Skeletal muscle satellite cell (primary cell): Measurements from ENCODE around the gene WAPL.

Experiments used
- H3K27me3 ChIP-seq: 2 replicates; pipeline ENCODE4 v1.7.0; 2013; ENCODE audit warnings: low read length; ENCODE audit not compliant: control insufficient read depth, insufficient read depth
- H3K36me3 ChIP-seq: 2 replicates; pipeline ENCODE4 v1.7.0; 2013; ENCODE audit warnings: mild to moderate bottlenecking, control low read depth, low read length; ENCODE audit not compliant: insufficient read depth
- H3K4me1 ChIP-seq: 2 replicates; pipeline ENCODE4 v1.7.0; 2013; ENCODE audit warnings: low read length; ENCODE audit not compliant: control insufficient read depth, insufficient read depth
- H3K4me2 ChIP-seq: 2 replicates; pipeline ENCODE4 v1.7.0; 2013; ENCODE audit warnings: mild to moderate bottlenecking, low read length
- H3K4me3 ChIP-seq: 2 replicates; pipeline ENCODE4 v1.7.0; 2013; ENCODE audit warnings: low read length
- H3K9ac ChIP-seq: 2 replicates; pipeline ENCODE4 v1.7.0; 2013; ENCODE audit warnings: mild to moderate bottlenecking, low read depth, low read length, moderate library complexity
- H3K9me3 ChIP-seq: replicated peaks from 2 replicates; pipeline ENCODE4 v1.7.0; 2013; ENCODE audit warnings: mild to moderate bottlenecking, control low read depth, low read length

The WAPL gene

DNA sequence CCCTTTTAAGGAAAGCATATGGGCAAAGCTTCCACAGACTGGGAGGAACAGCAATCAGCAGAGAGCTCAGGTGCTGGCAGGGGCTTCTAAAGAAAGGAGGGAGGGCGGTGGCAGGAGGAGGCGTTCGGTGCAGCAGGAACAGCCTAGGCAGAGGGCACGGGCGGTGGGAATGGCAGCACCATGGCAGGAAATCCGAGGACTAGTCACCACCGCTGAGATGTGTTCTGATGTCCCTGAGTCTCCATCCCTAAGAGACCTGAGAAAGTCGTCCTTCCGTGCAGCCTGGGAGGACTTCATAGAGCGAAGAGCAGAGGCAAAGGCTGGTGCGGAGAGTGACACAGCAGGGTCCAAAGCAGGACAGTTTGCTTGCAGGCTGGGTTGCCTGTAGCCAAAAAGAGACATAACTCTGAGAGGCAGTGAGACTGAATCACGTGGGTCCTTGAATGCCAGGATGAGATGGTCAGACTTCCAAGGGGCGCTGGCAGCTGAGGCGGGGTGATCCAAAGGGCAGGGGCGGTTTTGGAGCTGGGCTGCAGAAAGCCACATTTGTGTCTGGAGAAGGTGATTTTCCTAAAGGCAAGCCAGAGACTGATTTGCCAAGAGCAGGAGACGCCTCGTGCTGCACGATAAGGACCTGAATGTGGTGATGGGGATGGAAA is 119.2 kb downstream of the WAPL start:
- no peak overlapping the region for H3K9ac ChIP-seq
- H3K9me3 ChIP-seq = no peaks in the 10 kb centered on the region
- H3K4me1 ChIP-seq = peaks cover 29% of the 10 kb centered on the region
- peak overlapping the region; percentile 98 for H3K4me2 ChIP-seq
- H3K36me3 ChIP-seq = no peaks in the 10 kb centered on the region
- peak overlapping the region; percentile 47 for H3K4me3 ChIP-seq
- peaks cover 6% of the 10 kb centered on the region for H3K27me3 ChIP-seq

DNA sequence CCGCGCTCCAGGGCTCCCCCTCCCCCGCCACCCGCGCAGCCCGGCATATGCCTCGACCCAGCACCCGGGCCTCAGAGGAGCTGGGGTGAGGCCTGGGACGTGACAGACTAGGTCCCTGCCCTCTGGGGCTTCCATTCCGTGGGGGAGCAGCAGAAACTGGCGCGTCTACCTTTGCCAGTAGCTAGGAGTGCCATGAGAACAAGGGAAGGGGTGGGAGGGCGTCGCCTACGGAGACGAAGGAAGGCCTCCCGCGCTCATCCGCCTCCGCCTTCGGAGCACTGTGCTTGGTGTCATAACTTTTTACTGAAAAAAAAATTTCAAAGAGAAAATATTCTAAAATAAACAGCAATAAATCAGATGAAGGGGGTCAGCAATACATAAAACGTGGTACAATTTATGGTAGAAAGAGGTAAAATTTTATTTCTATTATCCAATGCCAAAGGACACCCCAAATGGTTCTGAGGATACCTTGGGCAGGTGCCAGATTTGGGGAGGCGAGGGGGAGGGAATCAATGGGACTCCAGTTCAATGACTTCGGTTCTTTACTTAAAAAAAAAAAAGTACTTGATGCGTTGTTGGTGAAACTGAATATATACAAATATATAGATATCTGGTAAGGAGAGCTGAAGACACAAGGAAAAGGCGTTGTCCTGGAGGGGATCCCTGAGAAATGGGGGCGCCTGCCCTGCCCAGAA is 119.9 kb downstream of the WAPL start:
- Histone ChIP-seq H3K27me3 (peaks cover 12% of the 10 kb centered on the region), H3K36me3 (no peaks in the 10 kb centered on the region), H3K4me2 (peak overlapping the region; percentile 98), H3K9ac (peak overlapping the region; percentile 80), H3K4me1 (peaks cover 29% of the 10 kb centered on the region), H3K4me3 (peak overlapping the region; percentile 91), H3K9me3 (no peaks in the 10 kb centered on the region)

DNA sequence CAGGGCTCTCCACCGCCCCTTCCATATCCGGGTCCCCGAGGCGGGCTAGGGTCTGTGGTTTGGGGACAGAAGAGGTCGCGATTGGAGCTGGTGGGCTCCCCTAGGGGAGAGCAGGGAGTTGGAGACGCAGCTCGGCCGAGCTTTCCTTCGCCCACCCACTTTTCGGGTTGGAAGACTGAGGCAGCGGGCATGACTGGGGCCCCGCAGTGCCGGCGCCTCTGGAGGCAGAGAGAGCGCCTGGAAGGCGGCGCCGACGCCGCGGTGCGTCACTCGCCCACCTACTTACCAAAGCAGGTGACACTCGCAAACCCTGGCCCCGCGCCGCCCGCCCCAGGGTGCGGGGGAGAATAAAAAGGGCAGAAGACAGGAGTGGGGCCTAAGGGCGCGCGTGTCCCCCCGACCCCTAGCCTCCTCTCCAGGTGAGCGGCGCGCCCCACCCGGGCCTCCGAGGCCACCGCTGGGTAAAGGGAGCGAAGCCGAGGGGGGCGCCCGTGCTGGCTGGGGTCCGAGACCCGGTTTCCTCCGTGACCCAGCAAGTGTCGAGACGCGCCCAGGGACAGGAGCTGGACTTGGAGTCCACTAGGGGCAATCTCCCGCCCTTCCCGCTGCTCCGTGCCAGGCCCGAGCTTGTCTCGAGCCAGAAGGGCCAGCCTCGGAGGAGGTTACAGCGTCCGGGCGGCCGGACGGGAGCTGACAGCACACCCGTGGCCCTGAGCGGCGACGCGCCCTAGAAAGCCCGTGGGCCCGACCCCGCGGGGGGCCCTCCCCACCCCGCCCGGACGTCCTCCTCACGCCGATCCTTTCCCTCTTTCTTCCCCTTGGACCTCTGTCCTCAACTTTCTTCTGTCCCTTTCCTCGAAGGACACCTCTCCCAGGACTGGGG is 120.6 kb downstream of the WAPL start:
- Histone ChIP-seq H3K4me2 (peak overlapping the region; percentile 98), H3K27me3 (peaks cover 20% of the 10 kb centered on the region), H3K4me3 (peak overlapping the region; percentile 91), H3K9ac (peak overlapping the region; percentile 80), H3K9me3 (no peaks in the 10 kb centered on the region), H3K36me3 (no peaks in the 10 kb centered on the region), H3K4me1 (peaks cover 29% of the 10 kb centered on the region)

DNA sequence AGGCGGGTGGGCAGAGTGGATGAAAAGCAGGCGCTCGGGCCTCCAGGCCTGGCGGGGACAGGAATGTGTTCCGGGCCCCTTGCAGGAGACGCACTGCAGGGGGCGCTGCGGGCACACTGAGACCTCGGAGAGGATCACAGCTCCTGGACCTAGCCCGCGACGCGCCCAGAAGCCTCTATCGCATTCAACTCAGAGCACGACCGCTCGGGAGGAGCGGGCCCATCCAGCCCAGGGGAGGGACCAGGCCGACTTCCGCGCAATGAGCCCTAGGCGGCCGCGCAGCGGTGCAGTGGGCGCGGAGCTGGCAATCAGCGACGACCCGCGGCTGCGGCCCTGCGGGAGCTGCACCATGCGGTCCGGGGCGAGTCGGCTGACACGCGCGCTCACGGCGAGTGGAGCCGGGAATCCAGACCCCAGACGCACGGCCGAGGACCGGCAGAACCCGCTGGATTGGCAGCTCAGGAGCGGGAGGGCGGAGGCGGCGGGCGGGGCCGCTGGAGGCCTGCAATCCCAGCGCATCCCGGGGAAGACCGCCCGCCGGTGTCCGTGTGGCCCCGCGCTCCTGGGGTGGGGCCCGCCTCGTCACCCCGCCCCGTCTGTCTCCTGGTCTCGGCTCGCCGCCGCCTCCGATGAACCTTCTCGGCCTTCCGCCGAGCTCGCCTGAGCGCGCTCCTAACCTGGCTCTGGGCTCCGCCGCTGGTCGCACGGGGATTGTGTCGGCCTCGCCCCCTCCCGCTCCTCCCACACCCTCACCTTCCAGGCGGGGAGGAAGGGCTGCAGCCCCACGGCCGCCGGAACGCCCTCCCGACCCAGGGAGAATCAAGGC is 121.5 kb downstream of the WAPL start:
- peak overlapping the region; percentile 98 for H3K4me2 ChIP-seq
- H3K9me3 ChIP-seq = no peaks in the 10 kb centered on the region
- peak overlapping the region; percentile 91 for H3K4me3 ChIP-seq
- peaks cover 29% of the 10 kb centered on the region for H3K4me1 ChIP-seq
- peak overlapping the region; percentile 80 for H3K9ac ChIP-seq
- peaks cover 21% of the 10 kb centered on the region for H3K27me3 ChIP-seq
- H3K36me3 ChIP-seq = no peaks in the 10 kb centered on the region

DNA sequence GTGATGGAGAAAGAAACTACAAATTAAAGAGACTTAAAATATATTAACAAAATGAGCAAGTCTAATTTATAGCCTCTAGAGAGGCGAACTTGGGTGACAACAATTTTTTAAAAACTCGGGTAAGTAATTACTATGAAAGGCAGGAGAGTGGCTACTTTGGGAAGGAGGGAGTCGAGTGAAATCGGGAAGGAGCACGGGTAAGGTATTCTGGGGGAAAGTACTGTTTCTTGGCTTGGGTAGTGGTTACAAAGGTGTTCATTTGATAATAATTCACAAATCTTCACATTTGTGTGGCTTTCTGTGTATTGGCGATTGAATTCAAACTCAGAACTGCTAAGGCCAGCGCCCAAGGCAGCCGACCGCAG is 122.1 kb downstream of the WAPL start:
- H3K4me1 ChIP-seq = peaks cover 29% of the 10 kb centered on the region
- H3K9me3 ChIP-seq = no peaks in the 10 kb centered on the region
- H3K36me3 ChIP-seq = no peaks in the 10 kb centered on the region
- peak overlapping the region; percentile 65 for H3K9ac ChIP-seq
- peak overlapping the region; percentile 91 for H3K4me3 ChIP-seq
- peak overlapping the region; percentile 98 for H3K4me2 ChIP-seq
- H3K27me3 ChIP-seq = peaks cover 21% of the 10 kb centered on the region

DNA sequence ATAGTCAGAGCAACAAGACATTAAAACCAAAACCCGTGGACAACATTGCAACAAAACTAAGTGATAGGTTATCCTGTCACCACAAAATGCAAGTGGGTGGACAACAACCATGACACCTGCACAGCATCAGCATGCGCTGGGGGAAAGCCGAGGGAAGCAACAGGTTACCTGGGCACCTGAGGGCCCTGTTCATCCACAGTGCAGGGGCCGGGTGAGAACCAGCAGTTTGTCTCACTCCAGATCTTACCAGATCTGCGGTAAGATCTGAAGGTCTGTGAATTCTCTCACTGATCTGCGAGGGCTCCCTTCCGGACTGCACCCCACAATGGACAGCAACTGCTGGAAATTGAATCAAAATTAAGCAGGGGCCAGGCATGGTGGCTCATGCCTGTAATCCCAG is 124.5 kb downstream of the WAPL start:
- Histone ChIP-seq H3K36me3 (no peaks in the 10 kb centered on the region), H3K9me3 (no peaks in the 10 kb centered on the region), H3K27me3 (peaks cover 25% of the 10 kb centered on the region), H3K9ac (no peak overlapping the region), H3K4me1 (peaks cover 21% of the 10 kb centered on the region), H3K4me2 (no peak overlapping the region), H3K4me3 (no peak overlapping the region)

DNA sequence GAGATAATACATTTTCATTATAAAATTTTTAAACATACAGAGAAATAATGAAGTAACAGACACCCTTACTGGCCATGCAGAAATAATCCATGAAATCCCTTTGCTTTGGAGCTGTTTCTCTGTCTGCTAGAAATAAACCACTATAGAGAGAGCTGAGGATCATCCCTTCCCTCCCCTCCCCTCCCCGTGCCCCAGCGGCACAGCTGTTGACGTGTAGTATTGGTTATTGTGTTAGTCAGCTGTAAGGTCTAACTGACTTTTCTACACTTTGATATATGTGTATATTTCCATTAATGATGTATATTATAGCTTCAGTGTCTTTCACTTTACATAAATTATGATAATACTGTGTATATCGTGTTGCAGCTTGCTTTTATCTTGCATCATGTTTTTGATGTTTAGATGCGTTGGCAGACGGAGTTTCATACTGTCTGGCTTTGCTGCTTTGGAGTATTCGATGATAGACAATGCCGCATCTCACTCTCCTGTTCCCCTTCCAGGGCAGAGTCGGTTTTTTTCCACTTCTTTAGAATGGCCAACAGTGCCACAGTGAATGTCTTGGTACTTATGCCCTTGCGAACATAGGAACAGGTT is 127.6 kb downstream of the WAPL start:
- no peak overlapping the region for H3K4me3 ChIP-seq
- no peak overlapping the region for H3K9ac ChIP-seq
- peaks cover 53% of the 10 kb centered on the region for H3K27me3 ChIP-seq
- H3K36me3 ChIP-seq = no peaks in the 10 kb centered on the region
- peaks cover 4% of the 10 kb centered on the region for H3K4me1 ChIP-seq
- H3K4me2 ChIP-seq = no peak overlapping the region
- no peaks in the 10 kb centered on the region for H3K9me3 ChIP-seq

DNA sequence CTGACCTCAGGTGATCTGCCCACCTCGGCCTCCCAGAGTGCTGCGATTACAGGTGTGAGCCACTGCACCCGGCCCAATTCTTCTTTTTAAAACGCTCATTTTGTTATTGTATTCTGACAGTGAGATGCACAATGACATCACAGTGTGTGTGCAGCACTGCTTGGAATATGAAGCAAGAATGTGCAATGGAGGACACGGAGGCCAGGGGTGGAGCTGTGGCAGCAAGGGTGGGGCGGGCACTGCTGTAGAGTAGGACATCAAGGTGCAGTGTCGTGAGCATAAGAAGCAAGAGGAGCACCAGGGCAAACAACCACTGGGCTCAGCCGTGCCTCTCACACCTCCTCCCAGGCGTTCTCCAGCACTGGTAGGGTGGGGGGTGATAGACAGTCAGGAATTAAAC is 128.2 kb downstream of the WAPL start:
- no peak overlapping the region for H3K4me3 ChIP-seq
- peaks cover 4% of the 10 kb centered on the region for H3K4me1 ChIP-seq
- H3K36me3 ChIP-seq = no peaks in the 10 kb centered on the region
- no peak overlapping the region for H3K9ac ChIP-seq
- H3K4me2 ChIP-seq = no peak overlapping the region
- peaks cover 55% of the 10 kb centered on the region for H3K27me3 ChIP-seq
- H3K9me3 ChIP-seq = no peaks in the 10 kb centered on the region

DNA sequence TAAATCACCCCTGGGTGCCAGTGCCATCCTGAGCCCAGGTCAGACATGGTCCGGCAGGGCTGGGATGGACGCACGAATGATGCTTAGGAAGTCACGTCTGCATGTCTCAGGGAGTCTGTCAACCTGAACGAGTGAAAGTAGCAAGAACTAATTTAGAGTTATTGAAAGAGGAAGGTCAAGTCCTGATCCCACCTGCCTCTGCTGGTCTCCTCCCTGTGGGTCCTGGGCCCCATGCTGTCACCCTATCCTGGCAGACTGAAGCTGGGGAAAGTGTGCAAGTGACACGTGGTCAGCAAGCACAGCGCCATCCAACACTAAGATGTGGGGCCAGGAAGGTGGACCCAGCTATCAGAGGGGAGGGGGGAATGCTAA is 128.9 kb downstream of the WAPL start:
- Histone ChIP-seq H3K27me3 (peaks cover 62% of the 10 kb centered on the region), H3K9me3 (no peaks in the 10 kb centered on the region), H3K4me3 (no peak overlapping the region), H3K36me3 (no peaks in the 10 kb centered on the region), H3K4me1 (peaks cover 4% of the 10 kb centered on the region), H3K4me2 (no peak overlapping the region), H3K9ac (no peak overlapping the region)

DNA sequence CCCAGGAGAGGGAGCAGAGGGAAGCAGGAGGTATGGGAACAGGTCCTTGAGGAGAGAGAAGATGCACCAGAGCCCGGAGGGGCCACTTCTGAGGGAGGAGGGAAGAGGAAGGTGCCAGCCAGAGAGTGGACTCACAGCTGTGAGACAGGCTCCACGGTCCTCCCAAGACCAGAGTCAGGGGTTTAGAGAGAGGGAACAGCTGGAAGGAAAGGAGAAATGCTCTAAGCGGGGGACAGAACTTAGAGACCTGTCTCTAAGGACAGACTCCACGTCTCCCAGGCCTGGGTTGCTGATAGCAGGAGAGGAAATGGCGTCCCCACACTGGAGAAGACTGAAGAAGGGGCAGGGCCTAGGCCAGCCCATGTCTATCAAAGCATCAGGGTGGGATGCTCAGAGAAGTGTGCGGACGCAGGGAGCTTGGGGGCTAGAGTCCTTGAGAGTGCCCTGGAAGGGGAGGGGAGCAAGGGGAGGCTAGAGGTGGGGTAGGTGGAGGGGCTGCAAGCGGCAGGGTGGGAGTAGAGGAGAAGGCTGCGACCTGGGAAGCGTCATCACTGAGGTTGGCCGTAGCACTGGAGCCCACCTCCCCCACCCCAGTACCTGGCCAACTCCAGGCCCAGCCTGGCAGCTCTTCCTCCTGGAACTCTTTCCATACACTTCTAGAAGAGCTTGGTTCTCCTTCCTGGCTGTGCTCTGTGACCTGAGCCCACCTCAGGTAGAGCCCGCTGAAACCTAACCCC is 129.4 kb downstream of the WAPL start:
- Histone ChIP-seq H3K9me3 (no peaks in the 10 kb centered on the region), H3K4me2 (no peak overlapping the region), H3K4me3 (no peak overlapping the region), H3K9ac (no peak overlapping the region), H3K27me3 (peaks cover 65% of the 10 kb centered on the region), H3K36me3 (no peaks in the 10 kb centered on the region), H3K4me1 (peaks cover 4% of the 10 kb centered on the region)
